Esophagus muscularis mucosa (tissue), 4 donors: Measurements from ENCODE around the gene ZSWIM5. TPM values are rescaled to one million over a fixed set of nuclear protein-coding genes. Genes with fewer than 3 reads are reported as not detected.

Source experiments
- DNase-seq: peaks from one replicate; pipeline ENCODE4 v3.0.0-alpha.2; 2017; ENCODE audit errors: extremely low spot score
- H3K27ac ChIP-seq, 4 donors: fragments of 200-600 bp; sonication (generic); replicated peaks in 1 of 4; 1 replicate in 3 of 4; 2 replicates in 1 of 4; pipeline ENCODE4 v1.5.1; 2016 to 2019; ENCODE audit warnings: mild to moderate bottlenecking in 1 of 4
- H3K27me3 ChIP-seq, 4 donors: fragments of 200-600 bp; sonication (generic); one replicate each; pipeline versions ENCODE4 v1.5.1 to v1.6.0; 2016 to 2019
- H3K36me3 ChIP-seq, 4 donors: fragments of 200-600 bp; sonication (generic); one replicate each; pipeline ENCODE4 v1.5.1; 2016 to 2019
- H3K4me1 ChIP-seq, 4 donors: fragments of 200-600 bp; sonication (generic); one replicate each; pipeline ENCODE4 v1.5.1; 2016 to 2019
- H3K4me3 ChIP-seq, 4 donors: fragments of 200-600 bp; sonication (generic); 1 replicate in 2 of 4; 2 replicates in 2 of 4; pipeline ENCODE4 v1.5.1; 2016 to 2019; ENCODE audit warnings: mild to moderate bottlenecking in 4 of 4, moderate library complexity in 1 of 4
- H3K9me3 ChIP-seq, 4 donors: fragments of 200-600 bp; sonication (generic); 1 replicate in 3 of 4; 2 replicates in 1 of 4; pipeline ENCODE4 v1.5.1; 2016 to 2019
- CTCF ChIP-seq, 3 experiments: fragments of 200-600 bp in 2 of 3; fragments of 450-650 bp in 1 of 3; sonication (generic) in 2 of 3; IDR thresholded peaks; one replicate each; pipeline ENCODE4 v1.5.1; 2017 to 2019; ENCODE audit warnings: antibody characterized with exemption in 3 of 3, mild to moderate bottlenecking in 2 of 3, moderate library complexity in 1 of 3
- EP300 ChIP-seq: sonication (generic); formaldehyde crosslinking; IDR thresholded peaks from one replicate; pipeline ENCODE4 v1.6.1; 2017; ENCODE audit warnings: antibody characterized with exemption
- POLR2A ChIP-seq: fragments of 450-650 bp; IDR thresholded peaks from one replicate; pipeline ENCODE4 v1.6.1; 2017; ENCODE audit warnings: antibody characterized with exemption, moderate library complexity, mild to moderate bottlenecking, low read depth
- POLR2AphosphoS5 ChIP-seq, 2 donors: sonication (generic); formaldehyde crosslinking; IDR thresholded peaks; one replicate each; pipeline ENCODE4 v1.6.1; 2017; ENCODE audit warnings: antibody characterized with exemption in 2 of 2
- WGBS: methylation state at CpG from one replicate; pipeline ENCODE4 v1.1.5; 2018; 5-methylcytosine and 5-hydroxymethylcytosine counted together
- intact Hi-C: fragments of 100-400 bp; cut with DNase I; formaldehyde crosslinking; loops from one replicate; pipeline ENCODE4 v1.15.1; 2023
- total RNA-seq, 4 donors: library from RNA; depleted of rRNA; stranded (reverse); fragments of >200 nt; gene quantifications; one replicate each; pipeline versions ENCODE4 v1.1.0 to v1.2.1, GENCODE V29; 2016

ZSWIM5 gene
- total RNA-seq, 4 donors from 2014 or later, result 3.3 to 6.2 (median 5.3) TPM

- Histone ChIP-seq H3K9me3 (no peaks in the 10 kb centered on the region), H3K27me3 (no peaks in the 10 kb centered on the region), H3K4me1 (peaks cover 28 to 52% (median 47%) of the 10 kb centered on the region in 4 donors), H3K27ac (peak overlapping the region; percentile 11 to 44 (median 26)), H3K4me3 (no peak overlapping the region), H3K36me3 (peaks cover 0 to 29% (median 23%) of the 10 kb centered on the region in 4 donors)
- intact Hi-C loops, result loop anchor here (2.0 to 10.0 kb wide), 4 partner anchors 190 to 478 kb away; partner anchors contain the start of genes BEST4, TESK2 and ZSWIM5
- no peak for TF ChIP-seq POLR2A
- TF ChIP-seq CTCF (IDR thresholded peaks at IDR 0.05), result peak; percentile 89 to 93 (median 92)
- TF ChIP-seq POLR2AphosphoS5 (IDR thresholded peaks at IDR 0.05), result peak in 1 of 2 donors; percentile 42
- WGBS, result 40% methylated on average over 5 of the region's 6 CpGs
- peak; percentile 95 for DNase-seq
Observed at GRCh38 chr1:45014321-45015028, 191.9 kb downstream of the ZSWIM5 start.

DNA sequence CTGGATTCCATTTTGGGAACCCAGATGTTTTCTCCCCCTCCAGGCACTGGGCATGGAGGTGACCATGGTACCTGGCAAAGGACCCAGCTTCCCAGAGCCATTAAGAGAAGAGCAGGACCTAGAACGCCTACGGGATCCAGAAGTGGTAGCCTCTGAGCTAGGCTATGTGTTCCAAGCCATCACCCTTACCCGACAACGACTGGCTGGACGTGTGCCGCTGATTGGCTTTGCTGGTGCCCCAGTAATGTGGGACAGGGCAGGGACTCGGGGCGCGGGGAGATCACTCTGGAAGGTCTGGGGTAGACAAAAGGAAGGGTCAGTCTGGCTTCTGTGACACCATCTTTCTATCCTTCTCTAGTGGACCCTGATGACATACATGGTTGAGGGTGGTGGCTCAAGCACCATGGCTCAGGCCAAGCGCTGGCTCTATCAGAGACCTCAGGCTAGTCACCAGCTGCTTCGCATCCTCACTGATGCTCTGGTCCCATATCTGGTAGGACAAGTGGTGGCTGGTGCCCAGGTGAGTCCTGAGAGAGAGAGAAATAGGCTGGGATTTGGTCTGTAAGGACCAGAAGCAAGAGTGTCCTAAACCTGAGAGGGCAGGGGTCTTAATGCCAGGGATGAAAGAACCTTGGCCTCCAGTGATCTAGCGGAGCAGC, 192.7 kb downstream of the ZSWIM5 start:
- TF ChIP-seq CTCF (IDR thresholded peaks at IDR 0.05) (no peak), EP300 (no peak), POLR2A (no peak), POLR2AphosphoS5 (IDR thresholded peaks at IDR 0.05) (no peak)
- Histone ChIP-seq H3K36me3 (peaks cover 6 to 37% (median 31%) of the 10 kb centered on the region in 4 donors), H3K4me1 (peaks cover 33 to 60% (median 55%) of the 10 kb centered on the region in 4 donors), H3K27ac (peak overlapping the region in 2 of 4 donors; percentile 19 to 90), H3K9me3 (no peaks in the 10 kb centered on the region), H3K4me3 (peak overlapping the region in 1 of 4 donors; percentile 99), H3K27me3 (no peaks in the 10 kb centered on the region)
- 72% methylated on average over 10 of the region's 12 CpGs for WGBS
- intact Hi-C loops, result loop anchor here (2.0 to 10.0 kb wide), 4 partner anchors 191 to 479 kb away; partner anchors contain the start of genes BEST4, TESK2 and ZSWIM5
- DNase-seq, result peak; percentile 86

- H3K4me3 ChIP-seq, result peak overlapping the region; percentile 74 to 99 (median 96)
- intact Hi-C loops, result loop anchor here (5.0 to 10.0 kb wide), 3 partner anchors 192 to 480 kb away; partner anchors contain the start of genes BEST4, TESK2 and ZSWIM5
- no peaks in the 10 kb centered on the region for H3K9me3 ChIP-seq
- H3K27me3 ChIP-seq, result no peaks in the 10 kb centered on the region
- DNase-seq, result peak; percentile 82
- TF ChIP-seq CTCF (IDR thresholded peaks at IDR 0.05), result no peak
- TF ChIP-seq POLR2A, result no peak
- no peak for TF ChIP-seq EP300
- H3K27ac ChIP-seq, result peak overlapping the region; percentile 78 to 90 (median 84)
- H3K36me3 ChIP-seq, result peaks cover 10 to 47% (median 40%) of the 10 kb centered on the region in 4 donors
- peaks cover 33 to 58% (median 55%) of the 10 kb centered on the region in 4 donors for H3K4me1 ChIP-seq
- WGBS, result 2% methylated on average over 21 of the region's 21 CpGs
Observed at GRCh38 chr1:45012639-45013278, 193.6 kb downstream of the ZSWIM5 start.

DNA sequence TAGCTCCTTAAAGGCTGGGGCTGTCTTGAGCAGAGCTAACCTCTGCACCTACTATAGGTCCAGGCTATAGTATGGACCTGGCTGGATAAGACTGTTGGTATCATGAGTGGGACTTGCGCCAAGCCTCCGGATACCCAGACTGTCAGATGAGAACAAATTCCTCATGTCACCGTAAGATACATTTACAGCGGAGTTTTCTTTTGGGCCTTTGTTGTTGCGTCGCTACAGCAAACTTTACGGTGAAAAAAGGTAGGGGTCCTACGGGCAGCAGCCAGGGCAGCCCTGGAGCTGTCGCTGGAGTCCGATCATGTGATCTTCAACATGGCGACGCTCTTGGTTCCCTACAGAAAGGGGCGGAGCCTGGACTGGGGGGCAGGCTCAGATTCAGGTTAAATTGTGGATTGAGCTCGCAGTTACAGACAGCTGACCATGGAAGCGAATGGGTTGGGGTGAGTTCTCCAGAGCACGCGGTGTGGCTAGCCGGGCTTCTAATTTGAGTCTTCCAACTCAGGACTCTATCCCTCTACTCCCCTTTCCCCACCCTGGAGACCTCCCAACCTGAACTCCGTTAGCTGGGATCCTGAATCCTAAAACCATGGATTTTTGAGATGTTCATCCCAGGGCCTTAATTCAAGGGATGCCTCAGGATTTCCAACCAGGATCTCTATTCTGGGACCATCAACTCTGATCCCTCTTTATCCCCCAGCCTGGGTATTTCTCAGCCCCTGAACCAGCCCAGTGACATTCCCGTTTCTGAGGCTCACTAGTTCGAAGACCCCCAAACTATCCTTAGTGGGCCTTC, 194.4 kb downstream of the ZSWIM5 start, which contains the start of gene UROD:
Gene UROD (plus strand): TSS at position 418 of the 802 bp plus-strand sequence. CDS start 12 bp downstream, at position 430.
- TF ChIP-seq POLR2A (no peak), EP300 (no peak), CTCF (IDR thresholded peaks at IDR 0.05) (peak in 1 of 3 experiments; percentile 26), POLR2AphosphoS5 (IDR thresholded peaks at IDR 0.05) (peak; percentile 65 to 95)
- H3K27me3 ChIP-seq, result no peaks in the 10 kb centered on the region
- DNase-seq, result peak; percentile 98
- intact Hi-C loops, result loop anchor here (5.0 to 10.0 kb wide), 3 partner anchors 193 to 480 kb away; partner anchors contain the start of genes BEST4, TESK2 and ZSWIM5
- 2% methylated on average over 21 of the region's 21 CpGs for WGBS
- H3K4me3 ChIP-seq, result peak within 1 kb of the TSS; percentile 74 to 99 (median 96)
- H3K27ac ChIP-seq, result peak within 1 kb of the TSS; percentile 78 to 90 (median 84)
- H3K36me3 ChIP-seq, result peaks cover 17 to 54% (median 47%) of the 10 kb centered on the region in 4 donors
- H3K4me1 ChIP-seq, result peaks cover 33 to 58% (median 55%) of the 10 kb centered on the region in 4 donors
- no peaks in the 10 kb centered on the region for H3K9me3 ChIP-seq
